WERI-Rb-1 (cell line): ENCODE results near the gene SMS.

Experiments used
- DNase-seq: peaks from one replicate; pipeline ENCODE4 v3.0.0-alpha.2; 2020
- H3K27ac ChIP-seq: fragments of 250-450 bp; sonication (Bioruptor Pico); 2 replicates; pipeline ENCODE4 v1.5.1; 2020; ENCODE audit warnings: mild to moderate bottlenecking, moderate library complexity
- H3K27me3 ChIP-seq: fragments of 250-450 bp; sonication (Bioruptor Pico); 2 replicates; pipeline ENCODE4 v1.5.1; 2021; ENCODE audit warnings: mild to moderate bottlenecking, low read depth, moderate library complexity; ENCODE audit not compliant: insufficient read depth, severe bottlenecking
- H3K36me3 ChIP-seq: fragments of 250-450 bp; sonication (Bioruptor Pico); 2 replicates; pipeline ENCODE4 v1.5.1; 2020; ENCODE audit warnings: mild to moderate bottlenecking, moderate library complexity
- H3K4me3 ChIP-seq: 2 replicates; pipeline ENCODE4 v1.5.1; 2011; ENCODE audit warnings: low read depth, mild to moderate bottlenecking, control low read depth, low read length
- H3K9me3 ChIP-seq: fragments of 250-450 bp; sonication (Bioruptor Pico); 2 replicates; pipeline ENCODE4 v1.5.1; 2021; ENCODE audit warnings: mild to moderate bottlenecking, moderate library complexity; ENCODE audit not compliant: severe bottlenecking
- CTCF ChIP-seq: IDR thresholded peaks from 2 replicates; pipeline ENCODE4 v1.5.1; 2011; ENCODE audit warnings: low read depth, mild to moderate bottlenecking, control low read depth, inconsistent platforms, low read length

Gene SMS

GRCh38 chrX:21912989-21913388 is 27.5 kb upstream of the SMS start:
- Histone ChIP-seq H3K27ac (no peak overlapping the region), H3K36me3 (no peaks in the 10 kb centered on the region), H3K9me3 (no peaks in the 10 kb centered on the region), H3K4me3 (no peak overlapping the region), H3K27me3 (peaks cover 4% of the 10 kb centered on the region)
- TF ChIP-seq CTCF = no peak
- no peak for DNase-seq

DNA sequence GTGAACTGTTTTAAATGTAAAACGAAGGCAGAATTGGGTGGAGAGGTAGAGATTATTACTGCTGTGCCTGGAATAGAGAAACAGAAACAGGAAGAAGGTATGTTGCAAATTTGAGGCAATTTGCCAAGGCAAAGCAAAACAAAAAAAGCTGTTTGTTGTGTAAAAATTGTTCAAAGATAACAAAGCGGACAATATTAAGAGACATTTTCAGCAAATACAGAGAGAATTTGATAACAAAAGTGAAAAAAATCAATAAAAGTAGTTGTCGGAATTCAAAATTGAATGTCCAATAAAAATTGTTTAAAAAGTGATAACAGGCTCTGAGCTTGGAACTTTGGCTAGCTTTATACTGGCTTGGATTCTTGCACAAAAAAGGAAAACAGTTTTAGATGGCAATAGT is 14.4 kb upstream of the SMS start:
- Histone ChIP-seq H3K4me3 (no peak overlapping the region), H3K27ac (no peak overlapping the region), H3K9me3 (no peaks in the 10 kb centered on the region), H3K27me3 (peaks cover 3% of the 10 kb centered on the region), H3K36me3 (no peaks in the 10 kb centered on the region)
- no peak for DNase-seq
- no peak for TF ChIP-seq CTCF

DNA sequence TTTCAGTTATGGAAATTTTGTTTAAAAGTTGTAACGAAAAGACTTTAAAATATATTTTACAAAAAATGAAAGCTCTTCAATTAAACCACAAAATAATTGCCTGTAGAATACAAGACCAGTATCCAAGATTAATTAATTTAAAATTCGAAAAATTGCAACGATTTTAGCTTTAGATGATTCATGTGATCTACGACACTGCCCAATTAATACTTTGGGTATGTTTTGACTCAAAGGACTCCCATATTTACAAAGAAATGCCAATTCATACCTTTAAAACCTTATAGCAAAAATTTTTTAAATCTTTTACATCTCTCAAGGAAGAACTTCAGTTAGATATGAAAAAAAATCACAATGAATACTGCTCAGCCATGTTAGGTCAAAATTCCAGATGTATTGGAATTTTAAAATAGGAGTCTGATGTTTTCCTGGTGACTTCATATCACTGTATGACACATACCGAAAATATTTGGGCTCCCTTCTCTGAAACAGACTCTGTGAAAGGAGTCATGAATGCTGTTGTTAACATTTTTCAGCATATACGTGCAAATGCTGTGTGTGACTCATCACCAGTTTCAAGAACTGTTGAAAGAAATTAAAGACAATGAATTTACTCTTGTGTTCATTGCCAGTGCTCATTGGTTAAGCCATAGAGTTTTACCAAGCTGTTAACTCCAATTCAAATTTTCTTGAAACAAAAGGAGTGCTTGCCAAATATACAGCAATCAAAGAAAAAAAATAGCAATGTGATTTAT is 13.8 kb upstream of the SMS start:
- Histone ChIP-seq H3K36me3 (no peaks in the 10 kb centered on the region), H3K4me3 (no peak overlapping the region), H3K27ac (no peak overlapping the region), H3K27me3 (peaks cover 3% of the 10 kb centered on the region), H3K9me3 (no peaks in the 10 kb centered on the region)
- no peak for DNase-seq
- no peak for TF ChIP-seq CTCF

- TF ChIP-seq CTCF = no peak
- no peaks in the 10 kb centered on the region for H3K9me3 ChIP-seq
- H3K27me3 ChIP-seq = peaks cover 3% of the 10 kb centered on the region
- DNase-seq = no peak
- no peak overlapping the region for H3K4me3 ChIP-seq
- H3K27ac ChIP-seq = no peak overlapping the region
- H3K36me3 ChIP-seq = no peaks in the 10 kb centered on the region
Observed at GRCh38 chrX:21929209-21929608, 11.3 kb upstream of the SMS start.

- Histone ChIP-seq H3K9me3 (no peaks in the 10 kb centered on the region), H3K36me3 (no peaks in the 10 kb centered on the region), H3K27ac (no peak overlapping the region), H3K4me3 (no peak overlapping the region), H3K27me3 (no peaks in the 10 kb centered on the region)
- no peak for DNase-seq
- TF ChIP-seq CTCF = no peak
Observed at GRCh38 chrX:21930986-21931385, 9.5 kb upstream of the SMS start.
